IPS DF 6.9 (cell line): ENCODE results near the gene FMNL3.
A peak's percentile ranks its signal among the peaks of the same experiment; 100 is the strongest.
"Not testable (repeated sequence)": the region's sequence is repeated elsewhere in the genome, so short reads cannot be mapped to it uniquely, and the experiment has no call there.

Experiments
- DNase-seq: peaks from one replicate; pipeline ENCODE4 v3.0.0-alpha.2; 2013; ENCODE audit warnings: low read depth, low spot score
- H3K27ac ChIP-seq: one replicate; pipeline ENCODE4 v1.5.1; 2013; ENCODE audit warnings: low read length, control low read depth
- H3K27me3 ChIP-seq: 2 replicates; pipeline ENCODE4 v1.6.1; 2013; ENCODE audit warnings: mild to moderate bottlenecking, low read length; ENCODE audit not compliant: control insufficient read depth, insufficient read depth
- H3K36me3 ChIP-seq: 2 replicates; pipeline ENCODE4 v1.6.1; 2013; ENCODE audit warnings: low read length; ENCODE audit not compliant: control insufficient read depth, insufficient read depth
- H3K4me1 ChIP-seq: 2 replicates; pipeline ENCODE4 v1.6.1; 2013; ENCODE audit warnings: low read length; ENCODE audit not compliant: control insufficient read depth, insufficient read depth
- H3K4me3 ChIP-seq: 2 replicates; pipeline ENCODE4 v1.5.1; 2013; ENCODE audit warnings: mild to moderate bottlenecking, low read length
- H3K9me3 ChIP-seq: 2 replicates; pipeline ENCODE4 v1.6.1; 2013; ENCODE audit warnings: low read length, inconsistent platforms; ENCODE audit not compliant: control insufficient read depth, insufficient read depth
- WGBS: extraction: QIAGEN DNeasy Blood & Tissue Kit; methylation state at CpG from one replicate; pipeline ENCODE4 v1.1.7; 2013; ENCODE audit warnings: mixed read lengths, missing lambda C conversion rate; ENCODE audit not compliant: insufficient read length, insufficient coverage; 5-methylcytosine and 5-hydroxymethylcytosine counted together

The FMNL3 gene

DNA sequence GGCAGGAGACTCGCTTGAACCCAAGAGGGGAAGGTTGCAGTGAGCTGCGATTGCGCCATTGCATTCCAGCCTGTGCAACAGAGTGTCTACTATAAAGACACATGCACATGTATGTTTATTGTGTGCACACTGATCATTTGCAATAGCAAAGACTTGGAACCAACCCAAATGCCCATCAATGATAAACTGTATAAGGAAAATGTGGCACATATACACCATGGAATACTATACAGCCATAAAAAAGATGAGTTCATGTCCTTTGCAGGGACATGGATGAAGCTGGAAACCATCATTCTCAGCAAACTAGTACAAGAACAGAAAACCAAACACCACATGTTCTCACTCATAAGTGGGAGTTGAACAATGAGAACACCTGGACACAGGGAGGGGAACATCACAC lies 6.7 kb upstream of the FMNL3 start:
- not testable (repeated sequence) for H3K27ac ChIP-seq, H3K9me3 ChIP-seq, H3K4me1 ChIP-seq, DNase-seq, H3K36me3 ChIP-seq, H3K27me3 ChIP-seq, H3K4me3 ChIP-seq
- no CpG with 5 or more reads among the region's 3 CpGs for WGBS

GRCh38 chr12:49708851-49709250 lies 1.6 kb upstream of the FMNL3 start:
- DNase-seq: no peak
- H3K4me3 ChIP-seq: no peak overlapping the region
- no peaks in the 10 kb centered on the region for H3K9me3 ChIP-seq
- no peak overlapping the region for H3K27ac ChIP-seq
- H3K4me1 ChIP-seq: peaks cover 5% of the 10 kb centered on the region
- no CpG with 5 or more reads among the region's 3 CpGs for WGBS
- H3K27me3 ChIP-seq: peaks cover 2% of the 10 kb centered on the region; the same call in 1 of the 2 replicates
- H3K36me3 ChIP-seq: no peaks in the 10 kb centered on the region

GRCh38 chr12:49707812-49708147 lies 575 bp upstream of the FMNL3 start:
- Histone ChIP-seq H3K4me3 (no peak overlapping the region; the same call in 1 of the 2 replicates), H3K27ac (no peak overlapping the region), H3K9me3 (no peaks in the 10 kb centered on the region), H3K36me3 (no peaks in the 10 kb centered on the region), H3K4me1 (peaks cover 10% of the 10 kb centered on the region), H3K27me3 (peaks cover 2% of the 10 kb centered on the region; the same call in 1 of the 2 replicates)
- no CpG with 5 or more reads among the region's 11 CpGs for WGBS
- DNase-seq: no peak

- H3K27ac ChIP-seq: no peak overlapping the region
- H3K27me3 ChIP-seq: peaks cover 2% of the 10 kb centered on the region; the same call in 1 of the 2 replicates
- H3K36me3 ChIP-seq: no peaks in the 10 kb centered on the region
- H3K4me3 ChIP-seq: peak overlapping the region; percentile 71
- H3K9me3 ChIP-seq: no peaks in the 10 kb centered on the region
- H3K4me1 ChIP-seq: peaks cover 10% of the 10 kb centered on the region
- WGBS: no CpG with 5 or more reads among the region's 43 CpGs
- no peak for DNase-seq
Observed at GRCh38 chr12:49706351-49707127, 666 bp downstream of the FMNL3 start.

DNA sequence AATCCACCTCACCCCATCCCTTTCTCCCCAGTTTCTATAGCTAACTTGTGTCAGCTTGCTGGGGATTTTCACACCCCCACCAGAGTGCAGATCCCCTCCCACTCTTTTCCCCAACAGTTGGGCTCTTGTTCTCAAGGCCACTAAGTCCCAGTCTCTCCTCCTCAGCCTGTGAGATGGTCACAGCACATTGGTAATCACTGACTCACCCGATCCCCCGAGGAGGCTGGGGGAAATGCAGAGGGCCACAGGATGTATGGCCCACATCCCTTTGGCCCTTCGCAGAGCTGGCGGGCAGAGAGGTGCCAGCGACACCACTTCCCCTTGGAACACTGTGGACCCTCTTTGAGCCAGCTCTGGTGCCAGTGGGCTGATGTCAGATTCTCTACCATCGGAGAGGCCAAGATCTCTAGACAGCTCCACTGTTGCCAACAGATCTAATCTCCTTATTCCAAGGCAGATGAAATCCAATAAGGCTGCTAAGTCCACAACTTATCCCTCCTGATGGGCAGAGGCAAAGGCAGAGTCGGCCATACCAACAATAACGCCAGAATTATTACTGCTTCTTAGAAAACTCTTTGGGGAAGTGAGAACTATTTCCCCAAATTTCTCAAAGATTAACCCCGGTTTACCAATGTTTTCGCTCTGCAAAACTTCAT lies 1.6 kb downstream of the FMNL3 start:
- Histone ChIP-seq H3K36me3 (no peaks in the 10 kb centered on the region), H3K27me3 (peaks cover 2% of the 10 kb centered on the region; the same call in 1 of the 2 replicates), H3K4me3 (peak overlapping the region; percentile 71; the same call in 1 of the 2 replicates), H3K9me3 (no peaks in the 10 kb centered on the region), H3K4me1 (peaks cover 10% of the 10 kb centered on the region), H3K27ac (no peak overlapping the region)
- WGBS: no CpG with 5 or more reads among the region's 10 CpGs
- DNase-seq: no peak

DNA sequence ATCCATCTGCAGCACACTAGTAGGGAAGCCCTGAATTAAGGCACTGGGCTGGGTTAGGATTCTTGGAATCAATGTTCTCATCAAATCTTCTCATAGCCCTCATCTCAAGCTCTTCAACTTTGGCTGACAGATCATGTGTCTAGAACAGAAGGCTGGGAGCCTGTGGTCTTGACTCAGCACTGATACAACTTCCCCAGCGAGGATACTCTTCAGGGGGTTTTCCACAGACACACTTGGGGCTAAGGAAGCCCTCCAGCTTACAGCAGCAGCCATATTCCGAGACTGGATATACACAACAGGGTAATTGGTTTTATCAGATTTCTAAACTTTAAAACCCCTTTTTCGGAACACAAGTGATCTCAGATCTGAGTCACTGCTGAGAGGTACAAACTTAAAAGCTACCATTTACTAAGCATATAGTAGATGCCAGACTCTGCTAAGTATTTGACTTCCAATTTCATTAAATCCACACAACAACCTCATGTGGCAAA lies 3.5 kb downstream of the FMNL3 start:
- WGBS: no CpG with 5 or more reads among the region's 3 CpGs
- Histone ChIP-seq H3K4me1 (peaks cover 14% of the 10 kb centered on the region), H3K27ac (no peak overlapping the region), H3K9me3 (no peaks in the 10 kb centered on the region), H3K36me3 (no peaks in the 10 kb centered on the region), H3K4me3 (no peak overlapping the region), H3K27me3 (peaks cover 2% of the 10 kb centered on the region; the same call in 1 of the 2 replicates)
- DNase-seq: no peak

DNA sequence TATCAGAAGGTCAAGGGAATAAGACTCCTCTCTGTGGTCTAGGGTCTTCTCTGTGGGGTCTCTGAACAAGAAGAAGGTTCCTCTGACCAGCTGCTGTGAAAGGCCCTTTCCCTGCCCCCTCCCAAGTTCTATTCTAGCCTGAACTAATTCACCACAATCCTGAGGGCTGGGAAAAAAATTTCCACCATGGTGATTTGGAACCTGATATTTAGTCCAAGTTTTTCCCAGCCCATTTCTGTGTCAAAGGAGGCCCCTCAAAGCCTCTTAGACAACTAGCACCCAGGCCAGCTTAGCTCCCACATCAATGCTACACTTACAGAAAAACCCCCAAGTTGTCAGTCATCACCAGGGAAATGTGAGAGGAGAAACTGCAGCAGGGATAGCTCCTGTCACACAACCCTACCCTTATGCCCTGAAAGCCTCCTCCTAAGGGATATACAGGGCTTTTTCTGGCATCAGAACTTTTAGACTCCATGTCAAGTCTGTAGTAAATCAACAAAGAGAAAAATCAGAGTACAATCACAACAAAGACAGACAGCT lies 4.5 kb downstream of the FMNL3 start:
- Histone ChIP-seq H3K4me3 (no peak overlapping the region), H3K27ac (no peak overlapping the region), H3K27me3 (no peaks in the 10 kb centered on the region), H3K36me3 (no peaks in the 10 kb centered on the region), H3K4me1 (peaks cover 14% of the 10 kb centered on the region), H3K9me3 (no peaks in the 10 kb centered on the region)
- no peak for DNase-seq

- H3K27ac ChIP-seq: no peak overlapping the region
- DNase-seq: no peak
- no peaks in the 10 kb centered on the region for H3K36me3 ChIP-seq
- no peaks in the 10 kb centered on the region for H3K27me3 ChIP-seq
- WGBS: no CpG with 5 or more reads among the region's 3 CpGs
- H3K4me1 ChIP-seq: peaks cover 16% of the 10 kb centered on the region
- no peaks in the 10 kb centered on the region for H3K9me3 ChIP-seq
- no peak overlapping the region for H3K4me3 ChIP-seq
Observed at GRCh38 chr12:49702009-49702408, 5.2 kb downstream of the FMNL3 start.

GRCh38 chr12:49698619-49699545 lies 8.3 kb downstream of the FMNL3 start:
- no peaks in the 10 kb centered on the region for H3K9me3 ChIP-seq
- no peaks in the 10 kb centered on the region for H3K27me3 ChIP-seq
- H3K4me1 ChIP-seq: peaks cover 11% of the 10 kb centered on the region
- DNase-seq: peak; percentile 71
- no CpG with 5 or more reads among the region's 8 CpGs for WGBS
- no peaks in the 10 kb centered on the region for H3K36me3 ChIP-seq
- H3K27ac ChIP-seq: peak overlapping the region; percentile 30
- no peak overlapping the region for H3K4me3 ChIP-seq

DNA sequence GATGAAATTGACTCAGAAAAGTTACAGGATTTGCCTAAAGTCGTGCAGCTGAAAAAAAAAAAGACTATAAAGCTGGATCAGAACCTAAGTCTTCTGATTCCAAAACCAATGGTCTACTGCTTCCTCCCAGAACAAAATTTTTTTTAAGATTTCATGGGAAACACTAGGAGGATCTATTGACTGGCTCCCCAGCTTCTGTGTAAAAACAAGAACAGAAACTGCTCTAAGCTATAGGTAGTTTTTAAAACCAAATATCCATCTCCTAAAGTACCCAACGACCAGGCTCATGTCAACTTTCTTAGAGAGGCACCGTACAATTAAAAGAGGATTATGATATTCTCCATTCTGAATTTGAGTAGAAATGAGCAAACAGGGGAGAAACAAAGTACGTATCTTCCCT lies 9.4 kb downstream of the FMNL3 start:
- no CpG with 5 or more reads among the region's 4 CpGs for WGBS
- peak overlapping the region; percentile 23 for H3K27ac ChIP-seq
- peaks cover 7% of the 10 kb centered on the region; the same call in 1 of the 2 replicates for H3K4me1 ChIP-seq
- H3K36me3 ChIP-seq: no peaks in the 10 kb centered on the region
- DNase-seq: no peak
- H3K27me3 ChIP-seq: no peaks in the 10 kb centered on the region
- H3K9me3 ChIP-seq: no peaks in the 10 kb centered on the region
- H3K4me3 ChIP-seq: no peak overlapping the region
